HL-60 (cell line): ENCODE measurements around the gene ZNF862.

ENCODE experiments used
- DNase-seq, 2 experiments: peaks; one replicate each; pipeline ENCODE4 v3.0.0-alpha.2; 2010 to 2020; ENCODE audit warnings: low read depth in 1 of 2, low spot score in 1 of 2
- H3K27ac ChIP-seq: fragments of 250-450 bp; sonication (Bioruptor Pico); replicated peaks from 2 replicates; pipeline ENCODE4 v1.5.1; 2020; ENCODE audit warnings: mild to moderate bottlenecking, moderate library complexity
- H3K27me3 ChIP-seq: fragments of 250-450 bp; sonication (Bioruptor Pico); 2 replicates; pipeline ENCODE4 v1.5.1; 2021; ENCODE audit warnings: mild to moderate bottlenecking, moderate library complexity; ENCODE audit not compliant: insufficient read depth, poor library complexity, severe bottlenecking
- H3K4me3 ChIP-seq: replicated peaks from 2 replicates; pipeline ENCODE4 v1.5.1; 2011; ENCODE audit warnings: mild to moderate bottlenecking, control low read depth, low read length; ENCODE audit not compliant: insufficient read depth
- GABPA ChIP-seq: IDR thresholded peaks from 2 replicates; pipeline ENCODE4 v1.6.1; 2012; ENCODE audit warnings: low read depth
- POLR2AphosphoS5 ChIP-seq: IDR thresholded peaks from 2 replicates; pipeline ENCODE4 v1.6.1; 2012; ENCODE audit warnings: low read depth
- SPI1 ChIP-seq: IDR thresholded peaks from 2 replicates; pipeline ENCODE4 v1.6.1; 2012; ENCODE audit warnings: low read depth, mild to moderate bottlenecking, borderline replicate concordance
- TF ChIP-seq, protein P1 (sequence below): IDR thresholded peaks from 2 replicates; pipeline ENCODE4 v1.6.1; 2012; ENCODE audit warnings: low read depth; ENCODE audit not compliant: insufficient replicate concordance
- TF ChIP-seq, protein P2 (sequence below): IDR thresholded peaks from one replicate; pipeline ENCODE4 v1.5.1; 2011; ENCODE audit warnings: low read length, control low read depth, inconsistent platforms; ENCODE audit not compliant: insufficient read depth

ZNF862 gene

DNA sequence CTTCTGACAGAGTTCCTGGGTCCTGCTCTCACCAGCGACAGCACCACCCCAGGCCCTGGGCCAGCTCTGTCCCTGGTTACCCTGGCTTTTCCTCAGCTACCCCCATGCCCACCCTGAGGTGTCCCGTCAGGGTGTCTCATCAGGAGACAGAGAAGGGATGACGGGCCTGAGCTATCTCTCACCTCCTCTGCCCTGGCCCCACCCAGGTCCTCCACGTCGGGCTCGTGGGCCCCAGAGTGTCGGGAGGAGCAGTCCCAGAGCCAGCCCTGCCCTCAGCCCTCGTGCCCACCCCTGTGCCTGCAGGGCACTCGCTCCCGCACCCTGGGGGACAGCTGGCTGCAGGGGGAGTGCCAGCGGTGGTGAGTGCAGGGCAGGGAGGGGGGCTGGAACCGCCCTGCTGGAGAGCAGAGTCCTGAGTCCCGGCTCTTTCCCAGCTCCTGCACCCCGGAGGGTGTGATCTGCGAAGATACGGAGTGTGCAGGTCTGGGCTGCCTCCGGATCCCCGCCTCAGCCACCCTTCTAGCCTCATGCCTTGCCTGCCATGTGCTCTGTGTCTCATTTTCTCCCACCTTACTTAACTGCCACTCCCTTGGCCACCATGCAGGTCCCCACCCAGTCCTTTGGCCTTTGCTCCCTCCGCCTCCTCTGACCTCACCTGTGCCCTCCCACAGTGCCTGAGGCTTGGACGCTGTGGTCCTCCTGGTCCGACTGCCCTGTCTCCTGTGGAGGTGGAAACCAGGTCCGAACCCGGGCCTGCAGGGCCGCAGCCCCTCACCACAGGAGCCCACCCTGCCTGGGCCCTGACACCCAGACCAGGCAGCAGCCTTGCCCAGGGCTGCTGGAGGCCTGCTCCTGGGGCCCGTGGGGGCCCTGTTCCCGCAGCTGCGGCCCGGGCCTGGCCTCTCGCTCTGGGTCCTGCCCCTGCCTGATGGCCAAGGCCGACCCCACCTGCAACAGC is 16.7 kb upstream of the ZNF862 start:
- TF ChIP-seq SPI1 (no peak), POLR2AphosphoS5 (no peak), GABPA (no peak)
- TF ChIP-seq, protein P1, sequence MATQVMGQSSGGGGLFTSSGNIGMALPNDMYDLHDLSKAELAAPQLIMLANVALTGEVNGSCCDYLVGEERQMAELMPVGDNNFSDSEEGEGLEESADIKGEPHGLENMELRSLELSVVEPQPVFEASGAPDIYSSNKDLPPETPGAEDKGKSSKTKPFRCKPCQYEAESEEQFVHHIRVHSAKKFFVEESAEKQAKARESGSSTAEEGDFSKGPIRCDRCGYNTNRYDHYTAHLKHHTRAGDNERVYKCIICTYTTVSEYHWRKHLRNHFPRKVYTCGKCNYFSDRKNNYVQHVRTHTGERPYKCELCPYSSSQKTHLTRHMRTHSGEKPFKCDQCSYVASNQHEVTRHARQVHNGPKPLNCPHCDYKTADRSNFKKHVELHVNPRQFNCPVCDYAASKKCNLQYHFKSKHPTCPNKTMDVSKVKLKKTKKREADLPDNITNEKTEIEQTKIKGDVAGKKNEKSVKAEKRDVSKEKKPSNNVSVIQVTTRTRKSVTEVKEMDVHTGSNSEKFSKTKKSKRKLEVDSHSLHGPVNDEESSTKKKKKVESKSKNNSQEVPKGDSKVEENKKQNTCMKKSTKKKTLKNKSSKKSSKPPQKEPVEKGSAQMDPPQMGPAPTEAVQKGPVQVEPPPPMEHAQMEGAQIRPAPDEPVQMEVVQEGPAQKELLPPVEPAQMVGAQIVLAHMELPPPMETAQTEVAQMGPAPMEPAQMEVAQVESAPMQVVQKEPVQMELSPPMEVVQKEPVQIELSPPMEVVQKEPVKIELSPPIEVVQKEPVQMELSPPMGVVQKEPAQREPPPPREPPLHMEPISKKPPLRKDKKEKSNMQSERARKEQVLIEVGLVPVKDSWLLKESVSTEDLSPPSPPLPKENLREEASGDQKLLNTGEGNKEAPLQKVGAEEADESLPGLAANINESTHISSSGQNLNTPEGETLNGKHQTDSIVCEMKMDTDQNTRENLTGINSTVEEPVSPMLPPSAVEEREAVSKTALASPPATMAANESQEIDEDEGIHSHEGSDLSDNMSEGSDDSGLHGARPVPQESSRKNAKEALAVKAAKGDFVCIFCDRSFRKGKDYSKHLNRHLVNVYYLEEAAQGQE: no peak
- TF ChIP-seq, protein P2, sequence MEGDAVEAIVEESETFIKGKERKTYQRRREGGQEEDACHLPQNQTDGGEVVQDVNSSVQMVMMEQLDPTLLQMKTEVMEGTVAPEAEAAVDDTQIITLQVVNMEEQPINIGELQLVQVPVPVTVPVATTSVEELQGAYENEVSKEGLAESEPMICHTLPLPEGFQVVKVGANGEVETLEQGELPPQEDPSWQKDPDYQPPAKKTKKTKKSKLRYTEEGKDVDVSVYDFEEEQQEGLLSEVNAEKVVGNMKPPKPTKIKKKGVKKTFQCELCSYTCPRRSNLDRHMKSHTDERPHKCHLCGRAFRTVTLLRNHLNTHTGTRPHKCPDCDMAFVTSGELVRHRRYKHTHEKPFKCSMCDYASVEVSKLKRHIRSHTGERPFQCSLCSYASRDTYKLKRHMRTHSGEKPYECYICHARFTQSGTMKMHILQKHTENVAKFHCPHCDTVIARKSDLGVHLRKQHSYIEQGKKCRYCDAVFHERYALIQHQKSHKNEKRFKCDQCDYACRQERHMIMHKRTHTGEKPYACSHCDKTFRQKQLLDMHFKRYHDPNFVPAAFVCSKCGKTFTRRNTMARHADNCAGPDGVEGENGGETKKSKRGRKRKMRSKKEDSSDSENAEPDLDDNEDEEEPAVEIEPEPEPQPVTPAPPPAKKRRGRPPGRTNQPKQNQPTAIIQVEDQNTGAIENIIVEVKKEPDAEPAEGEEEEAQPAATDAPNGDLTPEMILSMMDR: no peak
- H3K27ac ChIP-seq: no peak overlapping the region
- H3K27me3 ChIP-seq: no peaks in the 10 kb centered on the region
- DNase-seq: no peak
- no peak overlapping the region for H3K4me3 ChIP-seq

DNA sequence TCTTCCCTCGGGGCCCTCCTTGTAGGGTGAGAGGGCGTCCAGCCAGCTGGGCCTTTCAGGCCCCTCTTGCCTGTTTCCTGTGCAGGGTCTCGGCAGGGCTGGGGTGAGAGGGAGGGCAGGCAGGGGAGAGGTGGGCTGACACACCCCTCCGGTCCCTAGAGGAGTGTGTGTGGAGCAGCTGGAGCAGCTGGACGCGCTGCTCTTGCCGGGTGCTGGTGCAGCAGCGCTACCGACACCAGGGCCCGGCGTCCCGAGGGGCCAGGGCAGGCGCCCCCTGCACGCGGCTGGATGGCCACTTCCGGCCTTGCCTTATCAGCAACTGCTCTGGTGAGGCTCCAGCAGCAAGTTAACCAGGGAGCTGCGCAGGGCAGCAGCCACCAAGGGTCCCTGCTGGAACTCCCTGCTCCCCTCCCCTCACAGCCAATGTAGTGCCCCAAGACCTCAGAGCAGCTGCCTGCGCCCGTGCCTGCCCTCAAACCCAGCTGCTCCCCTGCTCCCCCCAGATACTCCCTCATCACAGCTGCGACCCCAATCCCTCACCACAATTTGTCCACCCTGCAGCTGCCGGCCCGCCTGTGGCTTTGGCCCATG is 15.7 kb upstream of the ZNF862 start:
- TF ChIP-seq, protein P1: no peak
- no peak overlapping the region for H3K4me3 ChIP-seq
- H3K27ac ChIP-seq: no peak overlapping the region
- no peak for DNase-seq
- H3K27me3 ChIP-seq: no peaks in the 10 kb centered on the region

DNA sequence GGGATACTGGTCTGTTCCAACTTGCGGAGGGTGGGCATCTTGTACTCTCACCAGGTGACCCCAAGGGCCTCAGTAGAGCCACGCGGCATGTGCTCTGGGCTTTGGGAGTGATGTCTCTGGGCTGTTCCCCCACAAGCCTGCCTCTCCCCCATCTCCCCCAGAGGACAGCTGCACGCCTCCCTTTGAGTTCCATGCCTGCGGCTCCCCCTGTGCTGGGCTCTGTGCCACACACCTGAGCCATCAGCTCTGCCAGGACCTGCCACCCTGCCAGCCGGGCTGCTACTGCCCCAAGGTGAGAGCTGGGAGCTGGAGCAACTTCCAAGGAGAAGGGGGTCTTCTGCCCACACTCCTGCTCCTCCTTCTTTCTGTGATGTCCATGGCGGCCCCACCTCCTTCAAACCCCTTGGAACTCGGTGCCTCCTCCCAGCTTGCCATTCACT is 15.0 kb upstream of the ZNF862 start:
- no peak for DNase-seq
- TF ChIP-seq, protein P2: no peak
- TF ChIP-seq POLR2AphosphoS5: no peak
- no peak for TF ChIP-seq GABPA
- TF ChIP-seq SPI1: no peak
- TF ChIP-seq, protein P1: no peak
- no peaks in the 10 kb centered on the region for H3K27me3 ChIP-seq
- H3K4me3 ChIP-seq: no peak overlapping the region
- no peak overlapping the region for H3K27ac ChIP-seq
